GM19324 (cell line): Measurements from ENCODE around the gene WDR38.
"Not testable (repeated sequence)": the region's sequence is repeated elsewhere in the genome, so short reads cannot be mapped to it uniquely, and the experiment has no call there.

Source experiments
- ATAC-seq: cut with Tn5 transposase; IDR thresholded peaks from one replicate; pipeline ENCODE4 v1.9.1; 2021; ENCODE audit warnings: mild to moderate bottlenecking, moderate library complexity; ENCODE audit not compliant: unreplicated experiment, low FRiP score

Gene WDR38

DNA sequence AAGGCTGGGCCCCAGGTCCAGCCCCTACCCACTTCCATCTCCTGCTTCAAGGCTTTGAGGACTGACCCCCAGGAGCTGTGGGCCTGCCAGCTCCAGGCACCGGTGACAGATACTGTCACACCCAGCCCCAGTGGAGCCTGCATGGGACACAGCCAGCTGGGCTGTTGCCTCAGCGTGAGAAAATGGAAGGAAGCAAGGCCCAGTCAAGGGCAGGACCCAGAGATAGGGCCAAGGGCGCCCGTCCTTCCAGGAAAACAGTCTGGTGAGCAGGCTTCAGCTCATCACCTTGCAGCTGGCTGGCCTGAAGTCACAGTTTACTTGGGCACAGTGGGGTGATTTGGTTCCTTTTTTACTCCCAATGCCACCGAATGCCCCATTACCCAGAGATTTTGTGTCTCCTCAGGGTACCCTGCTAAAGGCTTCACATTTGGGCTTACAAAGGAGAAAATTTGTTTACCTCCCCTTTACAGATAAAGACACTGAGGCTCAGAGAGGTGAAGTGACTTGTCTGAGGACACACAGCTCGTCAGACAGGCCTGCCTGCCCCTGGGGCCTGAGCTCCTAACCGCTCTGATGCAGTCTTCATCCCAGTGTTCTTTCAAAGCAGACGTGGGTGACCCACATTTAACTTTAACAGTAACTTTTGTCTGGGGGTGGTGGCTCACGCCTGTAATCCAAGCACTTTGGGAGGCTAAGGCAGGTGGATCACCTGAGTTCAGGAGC is 21.5 kb upstream of the WDR38 start:
- ATAC-seq: no peak

GRCh38 chr9:124834591-124834990 is 18.7 kb upstream of the WDR38 start:
- ATAC-seq: no peak

- no peak for ATAC-seq
Observed at GRCh38 chr9:124835026-124835557, 18.2 kb upstream of the WDR38 start.

- ATAC-seq: not testable (repeated sequence)
Observed at GRCh38 chr9:124838132-124838531, 15.1 kb upstream of the WDR38 start.

DNA sequence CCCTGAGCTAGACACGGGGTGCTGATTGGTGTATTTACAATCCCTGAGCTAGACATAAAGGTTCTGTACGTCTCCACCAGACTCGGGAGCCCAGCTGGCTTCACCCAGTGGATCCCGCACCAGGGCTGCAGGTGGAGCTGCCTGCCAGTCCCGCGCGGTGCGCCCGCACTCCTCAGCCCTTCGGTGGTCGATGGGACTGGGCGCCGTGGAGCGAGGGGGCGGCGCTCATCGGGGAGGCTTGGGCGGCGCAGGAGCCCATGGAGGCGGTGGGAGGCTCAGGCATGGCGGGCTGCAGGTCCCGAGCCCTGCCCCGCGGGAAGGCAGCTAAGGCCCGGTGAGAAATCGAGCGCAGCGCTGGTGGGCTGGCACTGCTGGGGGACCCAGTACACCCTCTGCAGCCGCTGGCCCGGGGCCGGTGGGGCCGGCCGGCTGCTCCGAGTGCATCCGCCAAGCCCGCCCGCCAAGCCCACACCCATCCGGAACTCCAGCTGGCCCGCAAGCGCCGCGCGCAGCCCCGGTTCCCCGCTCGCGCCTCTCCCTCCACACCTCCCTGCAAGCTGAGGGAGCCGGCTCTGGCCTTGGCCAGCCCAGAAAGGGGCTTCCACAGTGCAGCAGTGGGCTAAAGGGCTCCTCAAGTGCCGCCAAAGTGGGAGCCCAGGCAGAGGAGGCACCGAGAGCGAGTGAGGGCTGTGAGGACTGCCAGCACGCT is 14.5 kb upstream of the WDR38 start:
- ATAC-seq: not testable (repeated sequence)

GRCh38 chr9:124839612-124840299 is 13.5 kb upstream of the WDR38 start:
- ATAC-seq: no peak

GRCh38 chr9:124840300-124840833 is 12.9 kb upstream of the WDR38 start:
- ATAC-seq: no peak

- no peak for ATAC-seq
Observed at GRCh38 chr9:124841075-124841821, 12.0 kb upstream of the WDR38 start.

DNA sequence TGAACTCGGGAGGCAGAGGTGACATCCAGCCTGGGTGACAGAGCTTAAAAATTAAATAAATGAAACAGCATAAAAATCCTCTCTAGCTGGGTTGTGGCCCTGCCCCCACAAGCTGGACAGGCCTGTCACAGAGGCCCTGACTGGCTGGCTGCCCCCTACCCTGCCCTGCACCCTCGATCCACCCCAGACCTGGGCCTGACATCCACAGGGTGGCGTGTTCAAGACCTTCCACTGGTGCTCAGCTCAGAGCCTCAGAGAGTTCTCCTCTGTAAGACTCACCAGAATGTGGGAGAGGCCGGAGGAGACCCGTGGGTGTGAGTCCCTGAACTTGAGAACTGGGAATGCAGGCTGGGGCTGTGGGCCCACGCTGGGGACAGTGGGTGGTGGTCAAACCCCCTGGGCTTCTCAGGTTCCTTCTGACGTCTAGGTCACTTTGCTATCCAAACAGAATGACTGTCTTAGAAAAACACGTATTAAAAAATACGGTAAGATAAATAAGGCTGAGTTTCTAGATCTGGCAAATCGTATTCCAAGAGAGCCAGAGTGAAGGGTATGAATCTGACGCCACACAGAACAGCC is 9.7 kb upstream of the WDR38 start:
- ATAC-seq: no peak

DNA sequence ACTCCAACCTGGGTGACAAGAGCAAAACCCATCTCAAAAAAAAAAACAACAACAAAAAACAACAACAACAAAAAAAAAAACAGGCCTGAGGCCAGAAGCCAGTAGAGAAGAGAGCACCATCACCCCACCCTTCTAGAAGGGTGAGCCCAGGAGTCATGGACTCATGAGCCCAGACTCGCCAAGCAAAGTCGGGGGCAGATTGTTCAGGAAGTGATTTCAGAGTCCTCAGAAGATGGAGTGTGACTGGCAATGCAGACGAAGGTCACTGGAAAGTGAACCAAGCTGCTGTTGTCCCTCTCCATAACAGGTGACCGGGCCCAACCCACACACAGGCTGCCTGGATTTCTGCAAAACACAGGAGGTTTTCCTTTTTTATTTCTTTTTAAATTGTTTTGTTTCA is 9.0 kb upstream of the WDR38 start:
- no peak for ATAC-seq

- not testable (repeated sequence) for ATAC-seq
Observed at GRCh38 chr9:124846467-124846866, 6.8 kb upstream of the WDR38 start.

DNA sequence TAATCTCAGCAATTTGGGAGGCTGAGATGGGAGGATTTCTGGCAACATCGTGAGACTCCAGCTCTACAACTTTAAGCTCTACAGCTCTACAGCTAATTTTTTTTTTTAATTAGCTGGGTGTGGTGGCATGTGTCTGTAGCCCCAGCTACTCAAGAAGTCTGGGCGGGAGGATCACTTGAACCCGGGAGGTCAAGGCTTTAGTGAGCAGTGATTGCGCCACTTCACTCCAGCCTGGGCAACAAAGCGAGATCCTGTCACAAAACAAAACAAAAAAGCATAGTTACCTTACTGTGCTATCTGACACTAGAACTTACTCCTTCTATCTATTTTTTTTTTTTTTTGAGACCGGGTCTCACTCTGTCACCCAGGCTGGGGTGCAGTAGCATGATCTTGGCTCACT is 6.3 kb upstream of the WDR38 start:
- no peak for ATAC-seq

GRCh38 chr9:124849801-124850200 is 3.5 kb upstream of the WDR38 start:
- ATAC-seq: no peak

DNA sequence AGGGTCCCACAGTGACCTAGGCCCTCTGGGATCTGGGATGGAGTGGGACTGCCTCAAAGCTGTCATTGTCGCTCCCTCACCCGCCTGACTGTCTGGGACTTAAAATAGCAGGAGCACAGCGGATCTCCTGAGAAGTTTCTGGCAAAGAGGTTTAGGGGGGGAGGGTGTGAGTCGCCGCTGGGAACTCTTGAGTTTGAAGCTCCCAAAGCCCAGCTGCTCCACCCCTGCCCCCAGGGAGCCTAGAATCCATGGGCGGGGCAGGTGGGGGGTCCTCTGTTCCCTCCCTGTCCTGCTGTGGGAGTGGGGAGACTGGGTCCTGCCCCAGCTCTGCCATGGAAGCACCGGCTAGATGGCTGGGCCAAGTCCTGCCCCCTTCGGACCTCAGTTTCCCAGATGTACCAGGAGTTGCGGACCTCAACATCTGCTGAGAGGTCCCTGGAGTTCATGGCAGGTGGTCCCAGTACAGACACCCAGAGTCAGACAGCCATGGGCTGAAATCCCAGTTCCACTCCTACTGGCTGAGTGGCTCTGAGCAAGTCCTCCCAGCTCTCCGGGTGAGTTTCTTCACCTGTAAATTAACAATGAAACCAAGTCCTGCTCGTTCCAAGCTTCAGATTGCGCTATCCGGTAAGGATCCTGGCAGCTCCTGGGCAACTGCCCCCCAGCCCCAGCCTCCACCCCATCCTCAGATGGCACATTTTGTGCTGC is 985 bp upstream of the WDR38 start:
- no peak for ATAC-seq

DNA sequence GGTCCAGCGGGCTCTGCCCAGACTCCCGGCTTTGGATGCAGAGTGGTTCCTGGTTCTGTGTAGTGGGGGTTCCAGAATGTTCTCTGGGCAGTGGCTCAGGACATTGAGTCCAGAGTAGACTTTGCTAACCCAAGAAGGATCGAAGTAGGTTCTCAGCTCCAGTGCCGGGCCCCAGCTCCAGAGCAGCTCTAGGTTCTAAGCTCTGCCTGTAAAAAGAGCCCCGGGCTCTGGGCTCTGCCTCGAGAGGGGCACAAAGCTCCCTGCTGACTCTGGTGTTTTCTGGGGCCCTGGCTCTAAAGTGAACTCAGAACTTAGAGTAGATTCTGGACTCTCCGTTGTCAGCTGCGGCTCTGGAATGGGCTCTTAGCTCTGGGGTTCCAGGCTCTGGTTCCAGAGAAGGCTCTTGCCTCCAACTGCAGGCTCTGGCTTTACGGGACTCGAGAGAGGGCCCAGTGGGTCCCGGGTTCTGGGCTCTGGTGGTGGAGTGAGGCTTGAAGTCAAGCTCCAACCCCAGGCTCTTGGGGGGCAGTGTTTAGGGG is 414 bp downstream of the WDR38 start:
- no peak for ATAC-seq

DNA sequence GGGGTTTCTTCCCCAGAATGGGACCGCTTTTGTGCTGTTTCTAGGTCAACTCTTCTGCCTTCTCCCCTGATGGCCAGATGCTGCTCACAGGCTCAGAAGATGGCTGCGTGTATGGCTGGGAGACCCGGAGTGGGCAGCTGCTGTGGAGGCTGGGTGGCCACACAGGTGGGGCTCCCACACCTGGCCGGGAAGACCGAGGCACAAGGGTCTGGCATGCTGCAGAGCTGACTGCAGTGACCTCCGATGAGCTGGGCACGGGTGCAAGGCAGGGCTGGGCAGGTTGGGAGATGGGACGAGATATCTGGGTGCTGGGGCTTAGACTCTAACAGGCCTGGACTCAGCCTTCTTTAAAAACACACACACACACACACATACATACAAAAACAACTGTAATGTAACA is 901 bp downstream of the WDR38 start:
- no peak for ATAC-seq

DNA sequence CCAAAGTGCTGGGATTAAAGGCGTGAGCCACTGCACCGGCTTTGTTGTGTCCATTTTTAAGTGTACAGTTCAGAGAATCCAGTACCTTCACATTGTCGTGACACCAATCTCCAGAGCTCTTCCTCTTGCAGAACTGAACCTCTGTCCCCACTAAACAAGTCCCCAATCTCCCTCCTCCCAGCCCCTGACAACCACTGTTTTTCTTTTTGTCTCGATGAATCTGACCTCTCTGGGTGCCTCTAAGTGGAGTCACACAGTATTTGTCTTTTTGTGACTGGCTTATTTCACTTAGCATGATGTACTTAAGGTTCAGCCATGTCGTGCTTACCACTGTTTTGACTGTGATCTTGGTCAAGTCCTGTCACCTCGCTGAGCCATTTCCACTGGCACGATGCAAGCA is 1.6 kb downstream of the WDR38 start:
- no peak for ATAC-seq

DNA sequence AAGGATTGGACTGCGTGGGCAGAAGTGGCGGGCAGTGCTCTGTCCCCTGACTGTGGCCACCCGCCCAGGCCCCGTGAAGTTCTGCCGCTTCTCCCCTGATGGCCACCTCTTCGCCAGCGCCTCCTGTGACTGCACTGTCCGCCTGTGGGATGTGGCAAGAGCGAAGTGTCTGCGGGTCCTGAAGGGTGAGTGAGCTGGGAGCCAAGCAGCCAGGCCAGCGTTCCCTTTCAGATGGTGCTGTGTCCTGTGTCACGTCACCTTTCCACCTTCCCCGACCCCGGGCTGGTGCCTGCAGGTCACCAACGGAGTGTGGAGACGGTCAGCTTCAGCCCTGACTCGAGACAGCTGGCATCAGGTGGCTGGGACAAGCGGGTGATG is 2.3 kb downstream of the WDR38 start:
- ATAC-seq: no peak
